GM23338 (cell line): Measurements from ENCODE around the gene CCN2. TPM values are rescaled to one million over a fixed set of nuclear protein-coding genes. Genes with fewer than 3 reads are reported as not detected.

Experiments used
- ATAC-seq: fragments of 200-7000 bp; cut with Tn5 transposase; 3 replicates; pipeline ENCODE4 v1.9.1; 2020
- DNase-seq: peaks from one replicate; pipeline ENCODE4 v3.0.0-alpha.2; 2015; ENCODE audit warnings: low spot score
- H2AFZ ChIP-seq: fragments of 200-600 bp; sonication (generic); 2 replicates; pipeline ENCODE4 v1.8.0; 2016; ENCODE audit warnings: antibody characterized with exemption, mild to moderate bottlenecking, moderate library complexity
- H3F3A ChIP-seq: fragments of 200-600 bp; sonication (generic); replicated peaks from 2 replicates; pipeline ENCODE4 v1.8.0; 2017; ENCODE audit warnings: antibody characterized with exemption, mixed run types, low read depth
- H3K27ac ChIP-seq: fragments of 200-600 bp; sonication (generic); 2 replicates; pipeline ENCODE4 v1.6.1; 2016; ENCODE audit warnings: low read depth
- H3K27me3 ChIP-seq: fragments of 200-600 bp; sonication (generic); 2 replicates; pipeline ENCODE4 v1.8.0; 2016; ENCODE audit warnings: mild to moderate bottlenecking, mixed run types, moderate library complexity; ENCODE audit not compliant: insufficient read depth
- H3K36me3 ChIP-seq: fragments of 200-600 bp; sonication (generic); 2 replicates; pipeline ENCODE4 v1.8.0; 2016; ENCODE audit warnings: mild to moderate bottlenecking; ENCODE audit not compliant: insufficient read depth
- H3K4me1 ChIP-seq: fragments of 200-600 bp; sonication (generic); 2 replicates; pipeline ENCODE4 v1.8.0; 2016; ENCODE audit warnings: mild to moderate bottlenecking, moderate library complexity; ENCODE audit not compliant: insufficient read depth
- H3K4me2 ChIP-seq: fragments of 200-600 bp; sonication (generic); 2 replicates; pipeline ENCODE4 v1.7.1; 2017; ENCODE audit warnings: mixed run types
- H3K4me3 ChIP-seq: fragments of 200-600 bp; sonication (generic); 2 replicates; pipeline ENCODE4 v1.6.1; 2016; ENCODE audit warnings: mixed run types
- H3K79me2 ChIP-seq: fragments of 200-600 bp; sonication (generic); replicated peaks from 2 replicates; pipeline ENCODE4 v1.8.0; 2017; ENCODE audit warnings: mild to moderate bottlenecking; ENCODE audit not compliant: insufficient read depth
- H3K9me2 ChIP-seq: fragments of 200-600 bp; sonication (generic); 2 replicates; pipeline ENCODE4 v1.8.0; 2017; ENCODE audit not compliant: insufficient read depth
- H4K20me1 ChIP-seq: fragments of 200-600 bp; sonication (generic); replicated peaks from 2 replicates; pipeline ENCODE4 v1.8.0; 2017; ENCODE audit warnings: mild to moderate bottlenecking; ENCODE audit not compliant: insufficient read depth
- H3K27ac Mint-ChIP-seq: 2 replicates; pipeline ENCODE4 v1.8.0; 2020; ENCODE audit warnings: inconsistent platforms, mild to moderate bottlenecking, moderate library complexity, mixed read lengths
- H3K27me3 Mint-ChIP-seq: 3 replicates; pipeline ENCODE4 v1.8.0; 2022; ENCODE audit warnings: low read depth, mild to moderate bottlenecking, moderate library complexity, mixed read lengths, inconsistent platforms; ENCODE audit not compliant: insufficient read depth, poor library complexity
- H3K36me3 Mint-ChIP-seq: 3 replicates; pipeline ENCODE4 v1.8.0; 2021; ENCODE audit warnings: low read depth, mild to moderate bottlenecking, inconsistent platforms, moderate library complexity, mixed read lengths
- H3K4me1 Mint-ChIP-seq: 3 replicates; pipeline ENCODE4 v1.8.0; 2020; ENCODE audit warnings: mild to moderate bottlenecking, inconsistent platforms, mixed read lengths
- H3K4me3 Mint-ChIP-seq: 3 replicates; pipeline ENCODE4 v1.8.0; 2021; ENCODE audit warnings: moderate library complexity, mild to moderate bottlenecking, inconsistent platforms, mixed read lengths
- H3K9me3 Mint-ChIP-seq: 3 replicates; pipeline ENCODE4 v1.8.0; 2020; ENCODE audit warnings: moderate library complexity, mild to moderate bottlenecking, inconsistent platforms, mixed read lengths
- CREB1 ChIP-seq: fragments of 250-450 bp; sonication (Bioruptor Pico); IDR thresholded peaks from 2 replicates; pipeline ENCODE4 v1.5.0; 2020; ENCODE audit warnings: low read depth, mild to moderate bottlenecking, moderate library complexity
- CTCF ChIP-seq, 2 experiments: fragments of 200-600 bp in 1 of 2; sonication (generic) in 1 of 2; conservative IDR thresholded peaks; 2 replicates each; pipeline versions ENCODE4 v1.5.1 to v1.6.1; 2016 to 2017; ENCODE audit warnings: antibody characterized with exemption in 2 of 2, low read depth in 2 of 2, mild to moderate bottlenecking in 2 of 2, moderate library complexity in 1 of 2
- ETS1 ChIP-seq: IDR thresholded peaks from 2 replicates; pipeline ENCODE4 v1.6.1; 2016; ENCODE audit warnings: antibody characterized with exemption
- EZH2 ChIP-seq: fragments of 200-600 bp; sonication (generic); IDR thresholded peaks from one replicate; pipeline ENCODE4 v1.8.0; 2017; ENCODE audit warnings: antibody characterized with exemption, mild to moderate bottlenecking, low read depth; ENCODE audit not compliant: unreplicated experiment
- EZH2phosphoT487 ChIP-seq: fragments of 200-600 bp; sonication (generic); IDR thresholded peaks from one replicate; pipeline ENCODE4 v1.8.1; 2018; ENCODE audit warnings: antibody characterized with exemption; ENCODE audit not compliant: unreplicated experiment
- JUNB ChIP-seq: IDR thresholded peaks from one replicate; pipeline ENCODE4 v1.6.1; 2016; ENCODE audit warnings: antibody characterized with exemption; ENCODE audit not compliant: unreplicated experiment
- NANOG ChIP-seq: IDR thresholded peaks from 2 replicates; pipeline ENCODE4 v1.6.1; 2016; ENCODE audit warnings: antibody characterized with exemption, borderline replicate concordance
- POLR2AphosphoS5 ChIP-seq: IDR thresholded peaks from 2 replicates; pipeline ENCODE4 v1.6.1; 2016; ENCODE audit warnings: antibody characterized with exemption, low read depth
- REST ChIP-seq: IDR thresholded peaks from one replicate; pipeline ENCODE4 v1.6.1; 2018; ENCODE audit warnings: antibody characterized with exemption; ENCODE audit not compliant: unreplicated experiment
- STAT1 ChIP-seq: IDR thresholded peaks from one replicate; pipeline ENCODE4 v1.6.1; 2016; ENCODE audit warnings: antibody characterized with exemption; ENCODE audit not compliant: unreplicated experiment
- ZNF114 ChIP-seq: fragments of 250-450 bp; sonication (Bioruptor Pico); IDR thresholded peaks from 2 replicates; pipeline ENCODE4 v1.5.0; 2020; ENCODE audit warnings: mild to moderate bottlenecking, moderate library complexity
- ZNF331 ChIP-seq: fragments of 250-450 bp; sonication (Bioruptor Pico); IDR thresholded peaks from 2 replicates; pipeline ENCODE4 v1.5.0; 2020; ENCODE audit warnings: low read depth, mild to moderate bottlenecking, moderate library complexity
- ZNF462 ChIP-seq: fragments of 250-450 bp; sonication (Bioruptor Pico); IDR thresholded peaks from 2 replicates; pipeline ENCODE4 v1.5.0; 2020; ENCODE audit warnings: mild to moderate bottlenecking, moderate library complexity
- polyA plus RNA-seq: library from polyadenylated mRNA; unstranded; fragments of >200 nt; fragmentation: Nextera tagmentation; extraction: Ambion mirVana; gene quantifications from 2 replicates; pipeline ENCODE4 v1.2.1, GENCODE V29; 2016
- total RNA-seq: library from RNA; depleted of rRNA; stranded (reverse); fragments of >200 nt; shearing (Covaris generic); gene quantifications from 2 replicates; pipeline ENCODE4 v1.2.3, GENCODE V29; 2014

CCN2 gene
- total and polyA plus RNA-seq, 2 experiments from 2014 or later = 128 to 159 TPM

GRCh38 chr6:131917763-131918649 is 33.2 kb downstream of the CCN2 start:
- Histone ChIP-seq H3K36me3 (peaks cover 37% of the 10 kb centered on the region), H3K4me2 (no peak overlapping the region), H2AFZ (no peak overlapping the region), H3F3A (peaks cover 49% of the 10 kb centered on the region), H3K27me3 (no peaks in the 10 kb centered on the region), H3K4me3 (no peak overlapping the region), H3K9me2 (no peaks in the 10 kb centered on the region), H3K27ac (0 out of 2 replicates have a peak overlapping the region, but pooled peaks have one; percentile 35), H3K4me1 (no peaks in the 10 kb centered on the region), H3K79me2 (no peaks in the 10 kb centered on the region; the same call in 1 of the 2 replicates), H4K20me1 (peaks cover 14% of the 10 kb centered on the region; the same call in 1 of the 2 replicates)
- peak; percentile 6; the same call in 1 of the 3 replicates for ATAC-seq
- DNase-seq = no peak
- Mint-ChIP-seq H3K4me1 (peaks cover 11% of the 10 kb centered on the region; the same call in 1 of the 3 replicates), H3K27ac (no peak overlapping the region), H3K27me3 (peaks cover 8% of the 10 kb centered on the region), H3K9me3 (peaks cover 52% of the 10 kb centered on the region), H3K36me3 (peaks cover 68% of the 10 kb centered on the region), H3K4me3 (no peak overlapping the region)
- TF ChIP-seq JUNB = no peak
- no peak for TF ChIP-seq ZNF114 (CRISPR knock-in tag)
- no peak for TF ChIP-seq CREB1 (CRISPR knock-in tag)
- TF ChIP-seq CTCF (conservative IDR thresholded peaks at IDR 0.05; ENCODE audit: low read depth in 2 of 2) = no peak
- no peak for TF ChIP-seq ETS1
- no peak for TF ChIP-seq ZNF462 (CRISPR knock-in tag)
- no peak for TF ChIP-seq EZH2
- no peak for TF ChIP-seq STAT1
- no peak for TF ChIP-seq REST
- no peak for TF ChIP-seq EZH2phosphoT487
- TF ChIP-seq ZNF331 (CRISPR knock-in tag) = no peak
- TF ChIP-seq NANOG = no peak
- TF ChIP-seq POLR2AphosphoS5 = no peak; the same call in none of the 2 replicates
